HEK293T (cell line): ENCODE measurements around the gene EXOC3L4.

Experiments used
- ARNT ChIP-seq: fragments of 450-650 bp; IDR thresholded peaks from 2 replicates; pipeline ENCODE4 v1.6.1; 2017; ENCODE audit warnings: mild to moderate bottlenecking
- ELF4 ChIP-seq: fragments of 450-650 bp; IDR thresholded peaks from 2 replicates; pipeline ENCODE4 v1.6.1; 2017; ENCODE audit warnings: antibody characterized with exemption
- FOXA1 ChIP-seq: fragments of 450-650 bp; IDR thresholded peaks from 2 replicates; pipeline ENCODE4 v1.6.1; 2016; ENCODE audit warnings: mild to moderate bottlenecking
- FOXK2 ChIP-seq: fragments of 450-650 bp; IDR thresholded peaks from 2 replicates; pipeline ENCODE4 v1.6.1; 2016; ENCODE audit warnings: mild to moderate bottlenecking
- LEF1 ChIP-seq: fragments of 450-650 bp; IDR thresholded peaks from 2 replicates; pipeline ENCODE4 v1.6.1; 2017; ENCODE audit warnings: mild to moderate bottlenecking, borderline replicate concordance
- NFRKB ChIP-seq: fragments of 450-650 bp; IDR thresholded peaks from 2 replicates; pipeline ENCODE4 v1.6.1; 2016; ENCODE audit warnings: mild to moderate bottlenecking, moderate library complexity
- ZNF384 ChIP-seq: fragments of 450-650 bp; IDR thresholded peaks from 2 replicates; pipeline ENCODE4 v1.6.1; 2016

DNA sequence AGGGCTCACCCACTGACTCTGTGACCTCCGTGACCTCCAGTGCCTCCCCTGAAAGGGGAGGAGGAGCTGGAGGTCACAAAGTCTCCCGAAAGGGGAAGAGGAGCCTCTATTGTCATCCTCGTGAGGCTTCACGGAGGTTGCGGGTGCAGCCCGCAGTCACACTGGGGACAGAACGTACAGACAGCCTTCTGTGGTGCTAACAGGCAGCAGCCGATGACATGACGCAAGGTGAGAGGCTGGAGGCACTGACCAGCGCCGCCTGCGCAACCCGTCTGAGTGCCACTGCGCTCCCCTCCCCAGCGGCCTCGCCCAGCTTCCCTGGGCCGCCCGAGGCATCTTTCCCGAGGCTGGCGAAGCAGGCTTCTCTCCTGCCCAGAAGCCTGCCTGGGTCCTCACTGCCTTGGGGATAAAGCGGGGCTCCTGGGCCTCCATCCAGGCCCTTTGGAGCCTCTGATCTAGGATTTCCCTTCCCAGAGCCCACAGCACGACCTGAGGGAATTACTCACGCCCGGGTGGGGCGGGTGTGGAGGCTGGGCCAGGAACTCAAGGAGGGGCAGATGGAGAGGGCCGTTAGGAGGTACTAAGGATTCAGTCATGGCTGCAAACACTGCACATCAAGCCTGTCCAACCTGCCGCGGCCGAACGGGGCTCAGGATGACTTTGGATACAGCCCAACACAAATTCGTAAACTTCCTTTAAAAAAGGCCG, 22.8 kb upstream of the EXOC3L4 start:
- TF ChIP-seq ELF4, result no peak
- TF ChIP-seq ARNT, result no peak
- TF ChIP-seq FOXK2, result no peak
- TF ChIP-seq NFRKB, result no peak
- no peak for TF ChIP-seq LEF1
- TF ChIP-seq FOXA1, result no peak
- no peak for TF ChIP-seq ZNF384
